CD4-positive, alpha-beta T cell treated with Interleukin-6 for 4 hours (primary cell): Measurements from ENCODE around the gene KCNQ1.

Experiments used
- DNase-seq: peaks from one replicate; pipeline ENCODE4 v3.0.0-alpha.2; 2020; ENCODE audit warnings: mixed read lengths

The KCNQ1 gene

DNA sequence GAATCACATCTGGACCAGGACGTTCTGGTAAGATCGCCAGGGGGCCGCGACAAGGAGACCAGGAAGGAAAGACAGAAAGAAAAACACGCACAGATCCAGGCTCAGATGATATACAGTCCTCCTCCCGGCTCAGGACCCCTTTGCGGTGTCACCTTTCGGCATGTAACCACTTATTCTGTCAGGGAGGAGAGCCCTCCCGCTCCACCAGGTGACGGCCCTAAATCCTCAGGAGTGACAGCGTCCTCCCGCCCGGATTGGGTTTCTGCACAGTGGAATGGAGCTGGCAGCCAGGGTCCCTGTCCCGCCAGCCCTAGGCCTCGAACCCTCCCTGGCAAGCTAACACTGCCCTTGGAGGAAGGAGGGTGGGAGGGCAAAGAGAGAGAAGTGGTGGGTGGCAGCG is 279.3 kb downstream of the KCNQ1 start:
- DNase-seq = no peak

DNA sequence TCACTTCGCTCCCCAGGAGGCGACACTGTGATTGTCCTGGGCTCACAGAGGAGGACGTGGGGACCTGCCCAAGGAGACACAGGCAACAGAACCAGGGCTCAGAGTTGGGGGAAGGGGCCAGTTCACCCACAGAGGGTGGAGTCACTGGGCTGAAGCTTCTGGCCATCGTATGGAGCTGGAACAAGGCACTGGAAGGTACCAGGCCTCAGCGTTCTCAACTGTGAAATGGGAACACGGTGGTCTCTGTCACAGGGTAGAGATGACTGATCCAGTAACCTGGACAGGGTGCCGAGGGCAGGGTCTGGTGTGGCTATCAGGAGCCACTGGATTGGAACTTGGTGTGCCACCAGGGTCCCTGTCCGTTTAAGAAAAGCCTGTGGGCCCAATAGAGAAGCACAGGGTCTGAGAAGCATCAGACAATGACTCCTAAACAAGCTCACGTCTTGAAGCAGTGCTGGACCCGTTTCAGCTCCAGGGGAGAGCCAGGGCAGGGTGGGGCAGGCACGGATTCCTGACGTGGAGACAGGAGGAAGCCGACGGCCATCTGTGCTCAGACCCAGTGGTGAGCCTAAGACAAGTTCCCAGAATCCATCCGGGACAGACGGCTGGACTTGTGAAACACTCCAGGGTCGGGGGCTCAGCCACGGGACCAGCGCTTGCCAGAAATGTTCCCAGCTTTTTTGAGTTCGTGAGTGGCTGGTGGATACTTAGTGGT is 280.0 kb downstream of the KCNQ1 start:
- DNase-seq = no peak

DNA sequence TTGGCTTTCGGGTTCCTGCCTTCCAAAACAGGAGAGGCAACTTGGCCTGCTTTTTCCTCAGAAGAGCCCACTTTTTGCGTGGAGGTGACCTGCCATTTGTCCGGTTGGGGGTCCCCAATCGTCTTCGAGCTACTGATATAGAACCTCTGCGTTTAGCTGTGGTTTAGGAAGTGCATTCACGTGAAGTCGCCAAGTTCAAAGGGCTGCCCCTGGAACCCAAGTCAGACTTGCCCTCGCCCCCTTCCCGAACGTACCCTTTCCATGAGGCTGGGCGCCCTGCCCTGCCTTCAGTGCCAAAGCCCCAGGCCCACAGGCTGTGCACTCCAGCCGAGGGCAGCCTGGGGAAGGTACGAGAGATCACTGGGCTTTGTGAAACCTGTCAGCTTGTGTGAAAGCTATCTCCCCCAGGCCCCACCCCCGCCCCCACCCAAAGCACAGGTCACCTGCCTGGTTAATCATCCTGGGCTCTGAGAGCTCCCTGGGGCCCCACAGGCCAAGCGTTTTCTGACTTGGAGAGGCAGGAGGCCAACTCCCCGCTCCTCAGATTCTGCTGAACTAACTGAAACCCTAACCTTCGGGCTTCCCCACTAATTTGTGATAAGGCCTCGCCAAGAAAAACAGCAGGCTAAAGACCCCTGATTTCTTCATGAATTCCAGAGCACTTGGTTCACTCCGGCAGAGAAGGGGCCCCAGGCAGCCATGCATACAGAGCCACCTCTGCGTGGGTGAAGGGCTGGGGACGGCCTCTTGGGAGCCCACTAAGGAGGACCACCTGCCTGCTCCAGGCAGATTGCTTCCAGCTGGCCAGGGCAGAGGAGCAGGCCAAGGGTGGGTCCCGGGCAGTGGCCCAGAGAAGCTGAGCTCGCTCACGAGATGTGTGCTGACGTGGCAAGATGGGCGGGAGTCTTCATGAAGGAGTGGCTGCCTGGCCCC is 280.8 kb downstream of the KCNQ1 start:
- no peak for DNase-seq

DNA sequence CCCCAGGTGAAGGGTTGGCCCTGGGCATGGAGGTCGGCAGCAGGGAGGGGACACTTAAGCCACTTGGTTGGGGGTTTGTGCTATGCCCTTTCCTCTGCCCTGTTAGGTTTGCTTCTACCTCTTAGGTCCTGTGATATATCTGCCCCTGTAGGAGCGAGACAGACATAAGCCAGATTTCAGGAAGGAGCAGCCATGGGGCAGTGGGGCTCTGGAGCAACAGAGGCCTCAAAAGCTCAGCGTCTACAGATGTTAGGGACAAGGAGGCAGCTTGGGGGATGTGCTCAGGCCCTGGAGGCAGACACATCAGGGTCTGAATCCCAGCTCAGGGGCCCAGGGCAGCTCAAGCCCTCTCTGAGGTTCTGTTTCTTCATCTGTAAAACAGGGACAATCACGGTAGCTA is 282.2 kb downstream of the KCNQ1 start:
- DNase-seq = no peak

DNA sequence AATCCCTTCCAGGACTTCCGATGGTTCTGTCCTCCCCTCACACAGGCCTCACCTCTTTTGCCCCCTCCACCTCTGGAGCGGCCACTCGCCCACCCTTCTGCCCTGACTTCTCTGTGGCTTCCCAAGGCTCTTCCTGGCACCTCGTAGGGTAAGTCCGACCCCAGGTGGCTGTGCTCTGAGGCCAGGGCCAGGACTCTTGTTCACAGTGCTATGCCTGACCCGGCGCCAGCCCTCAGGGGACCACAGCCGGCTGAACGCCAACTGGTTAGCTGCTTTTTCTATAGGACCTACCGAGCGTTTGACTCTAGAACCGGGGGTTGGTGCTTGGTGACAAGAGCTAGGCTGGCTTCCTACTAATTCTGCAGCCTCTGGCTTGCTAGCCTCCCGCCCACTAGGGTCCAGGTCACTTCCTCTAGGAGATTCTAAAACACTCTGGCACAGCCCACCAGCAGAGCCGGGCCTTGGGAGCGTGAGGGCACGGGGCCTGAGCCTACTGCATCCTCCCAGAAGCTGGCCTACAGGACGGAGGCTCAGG is 283.4 kb downstream of the KCNQ1 start:
- DNase-seq = no peak

DNA sequence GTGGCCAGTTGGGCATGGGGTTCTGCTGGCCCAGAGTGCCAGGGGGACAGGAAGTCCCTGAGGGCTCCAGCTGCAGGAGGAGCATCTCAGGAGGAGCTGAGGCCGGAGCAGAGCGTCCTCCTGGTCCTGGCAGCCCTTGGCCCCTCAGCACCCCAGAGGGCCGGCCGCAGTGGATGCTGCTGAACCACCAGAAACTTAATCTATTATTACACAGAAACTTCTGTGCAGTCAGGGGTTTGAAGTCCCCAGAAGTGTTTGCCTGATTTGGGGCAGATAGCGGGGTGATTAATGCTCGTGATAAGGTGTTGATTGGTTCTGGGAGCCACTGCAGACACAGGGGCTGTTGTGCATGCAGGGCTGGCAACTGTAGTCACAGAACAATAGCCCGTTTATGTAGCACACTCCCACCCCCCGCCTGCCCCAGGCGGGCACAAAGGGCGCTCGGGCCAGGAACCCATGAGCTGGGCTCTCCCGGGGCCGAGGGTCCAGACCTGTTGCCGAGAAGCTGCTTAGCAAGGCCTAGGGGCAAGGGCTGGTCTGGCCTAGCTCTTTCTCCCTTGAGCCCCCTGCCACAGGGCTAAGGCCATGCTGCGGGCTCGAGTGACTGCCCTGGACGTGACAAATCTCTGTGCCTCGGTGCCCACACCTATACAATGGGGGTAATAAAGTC is 284.0 kb downstream of the KCNQ1 start:
- DNase-seq = no peak

DNA sequence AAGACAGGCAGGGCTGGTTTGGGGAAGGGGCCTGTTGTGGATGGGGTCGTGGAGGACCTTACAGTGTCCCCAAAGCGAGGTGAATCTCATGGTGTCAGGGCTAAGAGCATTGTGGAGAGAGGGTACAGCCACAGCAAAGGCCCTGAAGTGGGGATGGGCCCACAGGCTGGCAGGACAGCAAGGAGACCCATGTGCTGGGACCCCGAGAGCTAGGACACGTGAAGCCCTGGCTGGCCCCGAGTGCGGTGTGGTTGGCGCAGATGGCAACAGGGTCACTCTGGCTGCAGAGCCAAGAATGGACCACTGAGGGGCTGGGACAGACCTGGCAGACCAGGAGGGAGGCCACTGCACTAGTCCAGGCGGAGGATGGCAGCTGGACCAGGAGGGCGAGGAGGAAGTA is 285.0 kb downstream of the KCNQ1 start:
- DNase-seq = no peak

DNA sequence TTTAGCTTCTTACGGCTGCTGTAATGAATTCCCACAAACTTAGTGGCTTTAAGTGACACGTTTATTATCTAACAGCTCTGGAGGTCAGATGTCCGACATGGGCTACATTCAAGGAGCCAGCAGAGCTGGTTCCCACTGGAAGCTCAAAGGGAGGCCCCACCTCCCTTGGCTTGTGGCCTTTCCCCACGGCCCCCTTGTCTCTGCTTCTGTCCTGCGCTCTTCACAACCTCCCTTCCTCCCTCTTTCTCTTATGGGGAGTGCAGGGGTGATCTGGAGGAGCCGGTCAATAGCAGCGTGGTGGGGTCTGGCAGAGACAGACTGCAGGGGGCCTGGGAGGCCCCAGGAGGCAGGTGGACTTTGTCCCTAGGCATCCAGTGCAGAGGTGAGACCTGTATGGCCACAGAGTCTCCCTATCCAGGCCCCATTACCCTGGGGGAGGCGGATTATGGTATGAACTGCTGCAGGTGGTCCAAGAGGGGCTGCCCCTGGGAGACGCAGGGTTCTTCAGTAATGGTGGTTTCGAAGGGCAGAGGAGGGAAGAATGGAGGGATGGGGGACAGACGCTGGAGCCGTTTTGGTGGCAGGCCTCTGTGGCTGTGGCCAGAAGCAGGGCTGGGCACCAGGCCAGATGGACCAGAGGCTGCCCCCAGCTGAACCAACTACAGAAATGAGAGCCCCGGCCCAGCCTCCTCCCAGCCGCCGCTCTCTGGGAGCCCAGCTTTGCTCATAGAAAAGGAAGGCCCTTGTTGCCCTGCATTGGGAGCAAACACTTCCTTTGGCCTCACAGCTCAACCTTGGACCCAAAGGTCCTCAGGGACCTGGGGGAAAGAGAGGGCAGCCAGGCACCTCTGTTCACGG is 285.7 kb downstream of the KCNQ1 start:
- DNase-seq = no peak

DNA sequence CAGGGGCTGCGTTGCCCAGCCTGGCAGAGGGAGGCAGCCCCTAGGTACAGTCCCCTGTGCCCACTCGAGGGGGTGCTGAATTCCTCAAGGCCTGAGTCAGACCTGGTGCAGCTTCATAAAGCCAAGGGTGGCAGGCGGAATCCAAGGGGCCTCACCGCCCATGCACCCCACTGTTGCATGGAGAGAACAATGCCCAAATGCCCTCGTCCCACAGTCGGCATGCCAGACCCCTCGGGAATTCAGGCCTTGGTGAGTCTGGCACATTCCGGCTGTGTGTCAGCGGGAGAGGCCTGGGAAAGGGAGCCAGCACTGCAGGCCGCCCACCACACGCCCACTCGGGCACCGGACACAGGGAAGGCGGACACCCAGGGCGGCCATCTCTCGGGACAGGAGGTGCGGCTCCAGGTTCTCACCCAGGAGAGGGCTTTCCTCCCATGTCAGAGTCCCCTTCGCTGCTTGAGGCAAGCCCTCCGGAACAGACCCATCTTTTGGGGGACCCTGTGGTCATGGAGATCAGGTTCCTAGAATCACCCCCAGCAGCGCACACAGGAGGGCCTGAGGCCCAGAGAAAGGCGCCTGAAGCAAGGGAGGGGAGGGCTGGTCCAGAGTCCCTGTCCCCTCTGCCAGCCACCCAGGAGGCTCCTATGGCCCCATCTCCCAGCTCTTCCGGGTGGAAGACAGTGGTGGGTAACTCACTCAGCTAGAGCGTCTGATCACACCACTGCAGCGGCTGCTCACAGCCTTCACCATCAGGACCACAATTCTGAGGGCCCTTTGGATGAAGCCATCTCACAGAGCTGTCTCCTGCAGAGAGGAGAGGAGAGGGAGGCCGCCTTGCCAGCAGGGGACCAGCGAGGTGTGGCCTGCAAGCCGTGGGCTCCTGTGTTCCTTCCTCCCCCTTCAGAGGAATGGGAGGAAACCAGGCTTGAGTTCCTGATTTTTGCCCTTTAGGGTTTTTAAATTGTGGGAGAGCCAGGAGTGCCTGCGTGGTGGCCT is 286.6 kb downstream of the KCNQ1 start:
- no peak for DNase-seq

DNA sequence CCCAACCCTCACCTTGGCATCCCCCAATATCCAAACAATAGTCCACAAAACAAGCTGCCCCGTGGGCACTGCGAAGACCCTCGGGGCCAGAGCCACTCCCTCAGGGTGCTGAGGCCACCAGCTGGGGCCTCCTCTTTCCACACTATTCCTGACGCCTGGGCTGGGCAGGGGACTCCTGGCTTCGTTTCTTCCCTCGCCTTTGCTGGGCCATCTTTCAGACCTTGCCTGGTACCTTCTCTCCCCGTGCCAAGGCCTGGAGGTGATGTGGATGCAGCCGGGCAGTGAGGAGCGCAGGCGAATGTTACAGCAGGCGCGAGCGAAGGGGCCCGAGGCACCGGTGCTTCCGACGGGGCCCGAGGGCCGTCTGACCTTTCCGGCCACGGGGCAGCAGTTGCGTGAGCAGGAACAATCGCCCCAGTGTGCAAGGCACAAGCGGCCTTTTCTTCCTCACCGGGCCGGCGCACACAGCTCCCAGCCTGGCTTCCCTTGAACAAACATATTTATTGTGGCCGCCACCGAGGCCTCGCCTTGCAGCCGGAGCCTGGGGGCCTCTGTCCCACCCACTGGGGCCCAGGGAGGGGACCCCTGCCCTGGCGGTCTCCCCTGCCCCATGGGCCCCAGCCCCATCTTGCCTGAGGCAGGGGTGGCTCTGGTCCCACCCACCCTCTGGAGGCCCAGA is 287.6 kb downstream of the KCNQ1 start:
- DNase-seq = no peak

DNA sequence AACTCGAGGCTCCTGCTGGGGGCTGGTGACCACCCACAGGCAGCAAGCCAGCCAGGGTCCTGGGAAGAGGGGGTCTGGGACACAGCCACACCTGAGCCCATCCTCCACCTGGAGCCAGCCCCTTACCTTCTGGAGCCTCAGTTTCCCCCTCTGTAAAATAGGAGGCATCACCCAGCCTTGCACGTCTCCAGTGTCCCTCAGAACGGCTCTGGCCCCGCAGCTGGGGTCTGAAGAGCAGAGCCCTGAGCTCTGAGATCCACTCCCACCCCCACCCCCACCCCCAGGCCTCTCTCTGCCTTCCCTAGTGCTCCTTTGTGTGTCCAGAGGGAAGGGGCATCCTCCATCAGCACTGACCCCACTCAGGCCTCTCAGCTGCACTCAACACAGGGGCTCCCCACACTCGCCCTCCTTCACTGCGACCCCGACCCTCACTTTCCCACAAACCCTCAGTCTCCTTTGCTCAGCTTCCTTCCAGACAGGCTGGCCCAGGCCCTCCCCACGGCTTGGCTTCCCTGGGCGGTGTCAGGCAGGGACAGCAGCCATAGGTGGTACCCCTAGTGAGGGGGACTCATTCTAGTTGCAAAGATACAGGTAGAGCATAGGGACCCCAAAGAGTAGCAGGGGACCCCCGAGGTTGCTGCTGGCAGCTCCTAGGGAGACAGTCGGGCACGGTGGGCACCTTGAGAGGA is 288.3 kb downstream of the KCNQ1 start:
- no peak for DNase-seq

DNA sequence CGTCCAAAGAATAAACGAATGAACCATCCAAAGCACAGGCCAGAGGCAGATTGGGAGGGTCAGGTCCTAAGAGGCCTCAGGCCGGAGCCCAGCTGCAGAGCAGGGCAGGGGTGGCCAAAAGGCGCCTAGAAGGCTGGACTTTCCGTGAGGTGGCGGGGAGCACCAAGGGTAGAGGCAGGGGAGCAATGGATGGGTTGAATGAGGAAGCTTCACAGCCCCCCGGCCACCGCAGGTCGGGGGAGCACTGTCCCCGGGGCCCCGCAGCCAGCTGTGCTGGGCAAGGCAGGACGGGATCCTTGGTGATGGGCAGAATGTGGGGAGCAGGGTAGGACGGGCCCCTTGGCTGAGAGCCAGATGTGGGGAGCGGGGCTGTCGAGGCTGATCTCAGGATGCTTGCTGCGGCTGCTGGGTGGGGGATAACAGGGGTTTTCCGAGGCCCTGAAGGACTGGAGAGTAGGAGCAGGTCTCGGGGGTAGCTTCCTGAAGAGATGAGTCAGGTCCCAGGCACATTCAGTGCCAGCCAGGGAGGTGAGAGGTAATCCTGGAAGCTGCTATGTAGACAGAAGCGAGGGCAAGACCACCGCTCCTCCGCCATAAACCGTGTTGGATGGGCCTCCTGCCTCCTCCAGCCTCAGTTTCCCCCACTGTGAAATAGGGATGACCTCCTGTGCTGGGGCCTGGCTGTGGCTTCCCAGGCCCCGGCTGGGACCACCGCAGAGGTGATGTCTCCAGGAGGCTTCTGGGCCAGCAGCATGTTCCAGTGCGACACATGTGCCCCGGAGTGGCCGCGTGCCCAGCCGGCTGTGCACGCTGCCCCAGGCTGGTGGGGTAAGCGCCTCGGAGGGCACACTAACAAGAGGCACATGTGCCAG is 289.6 kb downstream of the KCNQ1 start:
- no peak for DNase-seq

DNA sequence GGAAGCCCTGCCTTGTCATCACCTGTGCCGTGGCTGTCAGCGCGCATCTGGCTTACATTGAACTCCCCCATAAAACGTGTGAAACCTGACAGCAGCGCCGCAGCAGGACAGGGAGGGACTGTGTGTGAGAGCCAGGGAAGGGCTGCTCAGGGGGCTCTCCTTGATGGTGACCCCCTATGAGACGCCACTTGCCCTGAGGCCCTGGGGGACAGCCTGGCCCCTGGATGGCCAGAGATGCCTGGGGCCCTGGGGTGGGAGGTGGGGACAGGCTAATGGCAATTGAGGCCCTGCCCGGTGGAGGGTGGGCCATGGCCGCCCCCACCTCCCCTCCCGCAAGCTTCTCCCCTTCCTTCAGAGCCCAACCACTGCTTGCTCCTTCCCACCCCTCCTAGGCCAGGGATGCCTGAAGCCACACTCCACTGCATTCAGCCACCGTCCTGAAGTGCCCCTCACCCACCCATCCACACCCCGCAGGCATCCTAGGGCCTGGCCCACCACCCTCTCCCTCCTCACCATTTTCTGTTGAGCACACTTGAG is 290.3 kb downstream of the KCNQ1 start:
- no peak for DNase-seq

DNA sequence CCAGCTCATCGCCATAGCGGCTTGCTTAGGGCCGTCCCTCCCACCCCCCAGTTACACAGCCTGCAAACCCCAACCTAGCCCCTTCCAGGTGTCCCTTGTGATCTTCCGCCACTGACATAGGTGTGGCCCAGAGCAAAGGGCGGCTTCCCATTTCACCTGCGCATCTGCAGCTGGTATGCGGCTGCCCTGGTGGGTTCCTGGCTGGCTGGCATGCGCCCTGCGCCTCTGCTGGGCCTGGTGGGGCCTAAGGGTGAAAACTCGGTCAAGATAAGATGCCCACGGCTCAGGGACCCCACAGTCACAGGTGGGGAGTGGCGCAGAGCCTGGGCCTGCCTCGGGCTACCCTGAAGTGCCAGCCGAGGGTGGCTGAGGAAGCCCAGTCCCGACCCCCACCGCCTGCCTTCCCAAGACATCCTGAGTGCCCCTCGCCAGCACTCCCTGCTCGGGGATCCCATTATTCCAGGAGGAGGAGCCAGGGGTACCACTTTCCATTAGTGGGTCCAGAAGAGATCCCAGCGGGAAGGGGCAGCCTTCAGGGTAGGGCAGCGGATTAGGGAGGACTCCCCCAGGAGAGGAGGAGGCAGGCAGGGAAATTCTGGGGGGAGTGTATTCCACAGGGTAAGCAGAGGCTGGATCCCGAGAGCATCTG is 291.9 kb downstream of the KCNQ1 start:
- DNase-seq = no peak

DNA sequence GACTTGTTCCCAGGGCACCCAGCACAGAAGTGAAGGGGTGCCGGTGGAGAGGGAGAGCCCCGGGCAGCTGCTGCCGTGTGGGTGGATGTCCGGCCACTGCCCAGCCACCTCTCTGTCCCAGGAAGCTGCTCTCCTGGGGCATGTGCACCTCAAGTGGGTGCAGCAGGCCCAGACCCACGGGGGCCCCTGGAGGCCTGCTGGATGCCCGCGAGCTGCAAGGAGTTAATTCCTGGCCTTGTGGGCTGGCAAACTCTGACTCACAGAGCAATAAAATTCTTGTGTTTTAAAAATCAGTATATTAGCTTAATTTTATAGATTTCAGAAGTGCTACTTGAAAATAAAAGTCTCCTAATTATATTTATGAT is 292.4 kb downstream of the KCNQ1 start:
- no peak for DNase-seq

DNA sequence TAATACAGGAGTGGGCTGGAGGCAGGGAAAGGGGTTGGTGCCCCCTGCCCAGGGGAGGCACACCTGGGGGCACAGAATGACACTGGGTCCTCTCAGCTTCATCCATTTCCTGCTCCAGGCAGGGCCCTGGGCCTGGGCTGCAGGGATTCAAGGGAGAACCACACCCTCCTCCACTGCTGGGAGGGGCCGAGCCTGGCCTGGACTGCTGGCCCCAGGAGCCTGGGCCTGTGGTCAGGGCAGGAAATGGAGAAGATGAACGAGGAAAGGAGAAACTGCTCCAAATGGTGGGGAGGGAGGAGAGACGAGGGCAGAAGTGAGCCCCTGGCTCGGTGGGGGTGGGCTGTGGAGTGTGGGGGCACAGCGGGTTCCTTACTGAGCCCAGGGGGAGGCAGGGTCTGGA is 293.1 kb downstream of the KCNQ1 start:
- DNase-seq = no peak

DNA sequence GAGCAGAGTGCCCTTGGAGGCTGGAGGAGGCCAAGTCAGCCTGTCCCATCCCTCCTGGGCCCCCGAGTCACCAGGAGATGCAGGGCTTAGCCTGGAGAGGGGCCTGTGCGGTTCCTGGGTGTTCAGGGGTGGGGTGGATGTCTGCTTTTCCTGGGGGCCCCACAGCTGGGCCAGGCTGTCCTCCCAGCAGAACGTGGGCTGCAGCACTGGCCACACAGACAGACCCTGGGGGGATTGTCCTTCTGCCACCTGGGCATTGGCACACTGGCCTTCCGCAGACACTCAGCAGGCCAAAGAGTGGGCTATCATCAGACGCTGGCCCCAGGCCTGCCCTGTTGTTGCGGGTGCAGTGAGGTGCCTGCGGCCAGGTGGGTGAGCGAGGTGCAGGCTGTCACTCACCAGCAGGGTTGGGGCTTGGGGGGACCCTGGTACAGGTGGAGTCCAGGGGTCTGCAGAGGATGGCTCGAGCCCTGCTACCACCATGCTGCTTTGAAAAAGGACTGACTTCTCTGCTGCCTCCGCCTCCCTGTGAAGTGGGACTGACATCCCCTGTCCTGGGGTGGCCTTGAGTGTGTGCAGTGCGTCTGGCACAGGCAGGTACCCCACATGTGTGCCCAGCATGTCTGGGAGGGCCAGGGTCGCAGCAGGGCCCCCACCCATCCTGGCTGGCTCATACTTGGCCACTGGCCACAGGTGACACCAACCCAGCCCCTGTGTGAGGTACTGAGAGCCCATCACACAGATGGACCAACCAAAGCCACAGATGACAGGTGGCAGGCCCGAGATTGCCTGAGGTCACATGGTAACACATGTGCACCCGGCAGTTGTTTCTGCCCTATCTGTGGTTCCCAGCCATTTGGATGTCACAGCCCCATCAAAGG is 294.0 kb downstream of the KCNQ1 start:
- DNase-seq = no peak
